Activated CD4-positive, alpha-beta T cell treated with anti-CD3 and anti-CD28 coated beads for 24 hours (primary cell): Measurements from ENCODE around the gene TFAP2C.

Experiments used
- DNase-seq, 2 donors: peaks; one replicate each; pipeline ENCODE4 v3.0.0-alpha.2; 2020; ENCODE audit warnings: low read depth in 2 of 2

Gene TFAP2C

GRCh38 chr20:56628873-56629463 is at the start of gene TFAP2C:
TFAP2C (plus strand) TSS chr20:56629306; CDS start chr20:56629545, 239 bp downstream.
- DNase-seq = peak in 1 of 2 donors; percentile 25

DNA sequence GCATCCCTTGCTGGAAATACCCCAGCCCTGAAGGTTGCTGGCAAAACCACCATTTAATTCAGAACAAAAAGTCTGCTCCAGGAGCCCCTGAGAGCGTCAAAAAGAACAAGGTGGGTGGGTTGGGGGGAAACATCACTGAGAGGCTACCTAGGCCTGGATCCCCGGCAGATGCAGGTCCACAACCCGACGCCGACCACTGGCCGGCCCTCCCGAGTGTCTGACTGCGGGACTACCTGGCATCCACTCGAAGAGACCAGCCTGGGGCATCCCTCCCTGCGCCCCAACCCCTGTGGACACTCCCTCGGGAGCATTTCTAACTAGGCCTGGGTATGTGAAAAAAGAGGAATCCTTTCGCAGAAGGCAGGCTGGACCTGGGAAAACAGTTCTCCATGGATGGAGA is 48.9 kb upstream of the TFAP2C start:
- DNase-seq = no peak

- DNase-seq = no peak
Measured at GRCh38 chr20:56581701-56582100, 47.4 kb upstream of the TFAP2C start.

- no peak for DNase-seq
Measured at GRCh38 chr20:56582542-56582941, 46.6 kb upstream of the TFAP2C start.

DNA sequence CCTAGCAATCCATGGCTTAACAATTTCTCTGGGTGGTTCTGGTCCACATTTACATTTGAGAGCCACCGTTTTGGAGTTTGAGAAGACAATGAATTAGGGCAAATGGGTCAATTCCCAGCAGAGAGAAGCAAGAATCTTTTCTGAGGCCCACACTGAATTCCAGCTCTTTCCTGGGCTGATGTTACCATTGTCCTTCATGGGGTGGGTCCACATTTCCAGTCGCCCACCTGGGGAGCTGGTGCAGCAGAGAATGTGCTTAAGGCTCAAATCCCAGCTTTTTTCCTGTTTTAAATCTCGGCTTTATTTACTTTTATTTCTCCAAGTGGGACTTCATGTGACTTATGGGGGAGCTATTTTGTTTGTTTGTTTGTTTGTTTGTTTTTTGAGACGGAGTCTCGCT is 44.2 kb upstream of the TFAP2C start:
- DNase-seq = no peak

DNA sequence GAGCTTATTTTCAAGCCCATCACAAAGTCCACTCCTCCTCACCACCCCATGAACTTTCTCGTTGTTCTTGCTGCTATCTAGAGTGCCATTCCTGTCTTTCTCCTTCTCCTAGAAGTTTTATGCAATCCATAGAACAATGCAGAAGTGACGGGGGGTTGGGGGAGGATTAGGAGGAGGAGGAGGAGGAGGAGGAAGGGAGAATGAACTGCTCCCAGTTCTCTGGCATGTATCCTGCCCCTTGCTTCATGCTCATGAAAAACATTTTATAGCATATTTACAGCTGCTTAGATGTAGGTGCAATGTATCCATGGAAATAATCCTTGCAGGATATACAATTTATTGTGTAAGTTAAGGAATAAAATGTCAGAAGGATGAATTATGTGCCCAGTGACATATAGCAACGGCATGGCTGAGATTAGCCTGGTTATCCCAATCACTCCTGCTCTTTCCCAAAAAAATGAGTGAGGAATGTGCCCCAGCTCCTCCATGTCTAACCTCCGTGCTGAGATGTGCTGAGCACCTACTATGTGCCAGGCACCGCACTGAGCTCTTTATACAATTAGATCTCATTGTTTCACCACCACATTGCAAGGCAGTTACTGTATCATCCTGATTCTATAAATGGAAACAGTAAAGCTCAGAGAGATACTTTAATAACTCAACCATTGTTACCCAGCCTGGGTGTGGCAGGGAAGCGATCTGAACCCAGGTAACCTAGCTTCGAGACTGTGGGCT is 41.6 kb upstream of the TFAP2C start:
- no peak for DNase-seq

- no peak for DNase-seq
Measured at GRCh38 chr20:56588996-56589395, 40.1 kb upstream of the TFAP2C start.

- no peak for DNase-seq
Measured at GRCh38 chr20:56589633-56590032, 39.5 kb upstream of the TFAP2C start.

DNA sequence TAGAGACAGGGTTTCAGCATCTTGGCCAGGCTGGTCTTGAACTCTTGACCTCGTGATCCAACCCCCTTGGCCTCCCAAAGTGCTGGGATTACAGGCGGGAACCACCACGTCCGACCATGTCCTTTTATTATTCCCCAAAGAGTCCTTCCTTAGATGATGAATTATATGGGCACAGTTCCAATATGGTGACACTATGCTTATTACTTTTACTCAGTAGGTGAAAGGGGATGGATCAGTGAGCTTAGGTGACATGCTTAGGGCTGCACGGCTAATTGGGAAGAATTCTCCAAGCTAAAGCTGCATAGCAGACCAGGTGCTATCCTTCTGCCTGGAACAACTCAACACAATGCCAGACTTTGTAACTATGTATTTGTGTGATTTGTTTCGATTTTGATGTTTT is 38.2 kb upstream of the TFAP2C start:
- DNase-seq = no peak

DNA sequence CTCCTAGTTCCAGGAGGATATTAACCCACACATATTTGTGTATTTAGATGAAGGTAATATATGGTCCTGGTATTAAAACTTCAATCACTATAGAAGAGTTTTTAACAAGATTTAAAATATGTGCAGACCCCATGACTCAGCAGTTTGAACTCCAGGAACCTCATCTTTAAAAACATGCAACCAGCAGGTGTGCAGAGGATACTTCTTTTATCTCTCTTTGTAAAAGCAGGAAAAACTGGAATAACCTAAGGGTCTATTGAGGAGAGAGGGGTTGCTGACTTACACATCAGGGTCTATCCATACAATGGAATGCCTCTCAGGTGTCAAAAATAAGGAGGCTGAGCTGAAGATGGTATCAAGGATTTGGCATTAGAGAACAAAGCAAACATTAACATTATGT is 36.9 kb upstream of the TFAP2C start:
- DNase-seq = no peak

DNA sequence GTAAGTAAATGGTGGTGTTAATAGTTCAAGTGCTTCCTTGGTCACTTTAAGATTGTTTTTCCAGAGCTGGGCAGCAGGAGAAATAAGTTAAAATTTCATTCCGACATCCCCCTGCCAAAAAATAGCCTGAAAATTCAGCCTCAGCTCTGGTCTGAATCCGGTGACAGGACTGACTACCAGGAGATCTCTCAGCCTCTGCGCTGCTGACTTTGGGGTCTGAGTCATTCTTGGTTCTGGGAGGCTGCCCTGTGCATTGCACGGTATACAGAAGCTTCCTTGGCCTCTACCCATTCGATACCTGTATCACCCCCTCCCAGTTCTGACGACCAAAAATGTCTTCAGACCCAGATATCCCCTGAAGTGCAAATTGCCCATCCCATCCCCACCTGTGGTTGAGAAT is 36.3 kb upstream of the TFAP2C start:
- DNase-seq = no peak

DNA sequence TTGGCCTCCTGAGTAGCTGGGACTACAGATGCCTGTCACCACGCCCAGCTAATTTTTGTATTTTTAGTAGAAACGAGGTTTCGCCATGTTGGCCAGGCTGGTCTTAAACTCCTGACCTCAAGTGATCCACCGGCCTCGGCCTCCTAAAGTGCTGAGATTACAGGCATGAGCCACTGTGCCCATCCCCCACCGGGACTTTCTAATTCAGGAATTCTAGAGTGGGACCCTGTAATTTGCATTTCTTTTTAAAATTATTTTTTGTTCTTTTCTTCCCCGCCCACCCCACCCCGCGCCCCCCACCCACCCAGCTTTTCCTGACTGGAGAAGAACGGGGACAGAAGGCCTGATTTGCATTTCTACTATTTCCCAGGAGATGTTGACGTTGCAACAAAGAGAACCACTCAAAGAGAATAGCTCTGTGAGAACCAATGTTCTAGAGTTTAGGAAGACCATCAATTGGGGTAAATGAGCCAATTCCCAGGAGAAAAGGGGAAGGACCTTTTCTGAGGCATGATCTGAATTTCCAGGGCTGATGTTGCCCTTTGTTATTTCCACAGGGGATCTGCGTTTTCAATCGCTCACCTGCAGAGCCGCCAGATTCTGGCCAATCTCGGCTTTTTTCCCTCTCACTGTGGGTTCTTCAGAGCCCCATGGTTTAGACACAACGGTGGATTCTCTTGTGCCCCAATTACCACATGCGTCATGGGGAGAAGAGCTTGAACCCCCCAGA is 33.2 kb upstream of the TFAP2C start:
- no peak for DNase-seq

- no peak for DNase-seq
Measured at GRCh38 chr20:56601166-56601565, 27.9 kb upstream of the TFAP2C start.

DNA sequence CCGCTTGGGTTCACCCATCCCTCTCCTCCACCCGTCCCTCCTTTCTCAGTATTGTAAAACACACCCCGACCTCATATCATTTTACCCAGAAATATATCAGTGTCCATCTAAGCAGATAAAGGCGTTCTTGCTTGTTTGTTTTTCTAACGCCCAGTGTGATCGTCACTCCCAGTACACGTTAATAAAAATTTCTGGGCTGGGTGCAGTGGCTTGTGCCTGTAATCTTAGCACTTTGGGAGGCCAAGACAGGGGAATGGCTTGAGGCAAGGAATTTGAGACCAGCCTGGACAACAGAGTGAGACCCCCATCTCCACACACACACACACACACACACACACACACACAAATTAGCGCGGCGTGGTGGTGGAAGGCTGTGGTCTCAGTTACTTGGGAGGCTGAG is 24.4 kb upstream of the TFAP2C start:
- DNase-seq = no peak

DNA sequence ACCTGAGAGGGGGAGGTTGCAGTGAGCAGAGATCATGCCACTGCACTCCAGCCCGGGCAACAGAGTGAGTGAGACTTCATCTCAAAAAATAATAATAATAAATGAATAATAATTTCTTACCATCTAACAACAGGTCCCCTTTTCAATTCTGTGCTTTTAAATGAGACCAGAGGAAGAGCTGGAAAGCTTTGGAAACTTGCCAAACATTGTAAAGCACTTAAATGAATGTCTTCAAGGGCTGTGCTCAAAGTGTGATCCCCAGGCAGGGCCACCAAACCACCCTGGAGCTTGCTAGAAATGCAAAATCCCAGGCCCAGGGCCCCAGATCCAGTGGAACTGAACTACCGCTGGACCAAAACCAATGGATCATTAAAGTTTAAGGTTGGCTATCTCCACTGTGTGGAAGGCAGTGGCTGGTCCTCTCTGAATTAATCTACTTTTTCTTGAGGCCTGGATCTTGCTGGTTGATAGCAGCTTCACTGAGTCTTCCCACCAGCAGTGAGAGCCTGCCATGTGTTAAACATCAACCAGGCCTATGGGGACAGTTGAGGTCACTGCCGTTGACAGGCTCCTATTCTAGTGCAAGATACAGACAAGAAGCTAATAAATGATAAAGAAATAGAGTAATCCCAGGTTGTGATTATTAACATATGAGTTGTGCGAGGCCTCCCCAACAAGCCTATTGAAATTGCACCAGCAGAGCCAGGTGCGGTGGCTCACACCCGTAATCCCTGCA is 23.7 kb upstream of the TFAP2C start:
- no peak for DNase-seq

DNA sequence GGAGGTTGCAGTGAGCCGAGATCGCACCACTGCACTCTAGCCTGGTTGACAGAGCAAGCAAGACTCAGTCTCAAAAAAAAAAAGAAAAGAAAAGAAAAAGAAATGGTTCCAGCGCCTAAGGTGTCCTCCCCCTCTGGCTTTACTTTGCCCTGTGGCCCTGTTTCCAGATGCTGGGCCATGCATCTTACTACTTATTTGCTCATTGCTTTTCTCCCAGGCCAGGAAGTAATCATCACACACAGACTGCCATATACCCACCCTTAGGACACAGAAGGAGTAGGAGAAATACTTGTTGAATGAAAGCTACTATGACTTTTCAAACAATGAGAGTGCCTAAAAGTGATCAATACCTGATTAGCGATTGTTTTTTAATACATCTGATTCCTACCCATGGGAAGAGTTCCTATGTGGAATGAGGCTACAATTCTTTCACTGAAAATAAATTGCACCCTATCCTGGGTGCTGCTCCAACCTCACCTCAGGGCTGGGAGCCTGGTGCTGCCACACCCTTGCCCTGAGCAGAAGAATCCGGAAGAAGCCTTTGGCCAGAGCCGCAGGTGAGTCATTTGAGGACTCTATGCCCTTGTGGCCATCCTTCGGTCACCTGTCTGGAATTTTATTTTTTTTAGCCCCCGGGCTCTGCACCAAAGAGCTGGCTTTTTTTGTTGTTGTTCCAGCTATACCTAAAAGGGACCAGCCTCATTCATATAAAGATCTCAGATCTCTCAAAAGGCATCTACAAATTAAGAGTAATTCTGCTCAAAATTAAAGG is 22.7 kb upstream of the TFAP2C start:
- DNase-seq = no peak

- no peak for DNase-seq
Measured at GRCh38 chr20:56607061-56607704, 21.9 kb upstream of the TFAP2C start.

DNA sequence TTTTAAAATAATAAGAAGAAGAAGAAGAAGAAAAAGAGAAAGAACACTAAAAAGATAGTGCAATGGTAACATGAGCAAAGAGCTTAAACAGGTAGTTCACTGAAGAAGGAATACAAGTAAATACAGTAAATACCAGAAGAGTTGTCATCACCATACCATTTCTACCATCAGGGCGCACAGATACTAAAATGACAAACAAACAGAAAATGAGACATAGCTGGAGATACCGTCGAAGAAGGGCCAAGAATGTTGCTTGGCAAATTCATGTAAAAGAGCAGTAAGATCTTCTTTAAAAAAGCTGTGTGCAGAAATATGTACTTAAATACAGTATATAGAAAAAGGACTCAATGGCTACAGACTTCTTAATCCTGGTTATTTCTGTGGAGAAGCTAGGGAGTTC is 20.7 kb upstream of the TFAP2C start:
- DNase-seq = no peak

DNA sequence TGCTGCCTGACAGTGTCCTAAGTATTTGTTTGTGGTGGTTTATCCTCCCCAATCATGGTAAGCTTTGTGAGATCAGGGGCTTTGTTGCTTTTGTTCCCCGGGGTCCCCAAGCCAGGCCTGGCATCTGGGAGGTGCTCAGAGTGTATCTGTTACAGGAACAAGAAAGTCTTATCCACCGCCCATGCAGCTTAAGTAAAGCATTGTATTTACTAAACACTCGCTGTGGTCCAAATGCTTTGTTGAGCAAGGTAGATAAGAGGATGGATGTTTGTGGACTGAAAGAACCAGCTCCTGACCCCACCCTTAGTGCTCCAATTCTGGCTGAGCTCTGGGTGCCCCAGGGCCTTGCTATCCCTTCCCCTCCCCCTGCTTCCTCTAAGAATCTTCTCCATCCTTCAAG is 19.8 kb upstream of the TFAP2C start:
- no peak for DNase-seq

DNA sequence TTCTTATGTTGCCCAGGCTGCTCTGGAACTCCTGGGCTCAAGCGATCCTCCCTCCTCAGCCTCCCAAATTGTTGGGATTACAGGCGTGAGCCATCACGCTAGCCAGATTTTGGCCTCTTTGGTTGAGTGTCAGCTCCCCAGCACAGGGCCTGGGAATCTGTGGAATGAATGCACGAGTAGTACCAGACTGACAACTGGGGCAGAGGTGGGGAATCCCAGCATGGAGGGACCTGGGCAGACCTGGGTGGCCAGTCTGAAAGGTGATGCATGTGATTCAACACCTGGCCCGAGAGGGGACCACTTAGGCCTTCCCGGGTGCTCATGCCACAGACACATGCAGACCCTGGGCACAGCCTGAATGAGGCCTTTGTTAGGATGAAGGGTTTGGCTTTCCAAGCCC is 19.0 kb upstream of the TFAP2C start:
- no peak for DNase-seq

DNA sequence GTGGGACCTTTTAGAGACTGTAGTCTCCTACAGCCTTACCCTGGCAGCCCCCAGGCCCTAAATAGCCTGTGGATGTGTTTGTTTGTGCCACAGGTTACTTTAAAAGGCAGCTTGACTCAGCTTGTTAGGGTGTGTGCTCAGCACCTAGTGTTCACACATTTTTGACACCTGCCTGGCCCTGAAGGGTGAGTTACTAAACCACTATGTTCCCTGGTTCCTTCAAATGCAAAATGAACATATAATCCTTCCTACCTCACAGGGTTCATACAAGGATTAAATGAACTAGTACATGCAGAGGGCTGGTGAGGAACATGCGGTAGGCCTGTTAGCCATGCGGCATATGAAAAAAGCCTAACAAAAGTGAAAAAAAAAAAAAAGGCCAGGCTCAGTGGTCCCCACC is 14.9 kb upstream of the TFAP2C start:
- DNase-seq = no peak
